LNCAP (cell line): Measurements from ENCODE around the gene MFSD1.

ENCODE experiments used
- CTCF ChIP-seq: fragments of 450-650 bp; IDR thresholded peaks from 2 replicates; pipeline ENCODE4 v1.5.1; 2017; ENCODE audit warnings: mild to moderate bottlenecking

The MFSD1 gene

GRCh38 chr3:158864492-158864891, 62.6 kb downstream of the MFSD1 start:
- no peak for TF ChIP-seq CTCF

GRCh38 chr3:158875700-158876099, 73.8 kb downstream of the MFSD1 start:
- TF ChIP-seq CTCF = no peak
